Body of pancreas (tissue), 4 donors: ENCODE measurements around the gene ANXA3. TPM values are rescaled to one million over a fixed set of nuclear protein-coding genes. Genes with fewer than 3 reads are reported as not detected.

Experiments
- ATAC-seq: fragments of 150-250 bp; one replicate; pipeline ENCODE4 v1.9.1; 2016
- DNase-seq, 4 donors: peaks; one replicate each; pipeline ENCODE4 v3.0.0-alpha.2; 2019
- H3K27ac ChIP-seq, 4 donors: fragments of 200-600 bp; sonication (generic); 1 replicate in 3 of 4; 2 replicates in 1 of 4; pipeline versions ENCODE4 v1.5.1 to v1.6.1; 2016 to 2019; ENCODE audit warnings: mild to moderate bottlenecking in 1 of 4, mixed read lengths in 1 of 4, moderate library complexity in 1 of 4
- H3K27me3 ChIP-seq, 2 donors: fragments of 200-600 bp; sonication (generic); one replicate each; pipeline ENCODE4 v1.6.0; 2016; ENCODE audit warnings: mild to moderate bottlenecking in 1 of 2
- H3K36me3 ChIP-seq, 2 donors: fragments of 200-600 bp; sonication (generic); replicated peaks in 1 of 2; 2 replicates each; pipeline ENCODE4 v1.5.1; 2016; ENCODE audit warnings: low read depth in 2 of 2; ENCODE audit not compliant: insufficient read depth in 1 of 2
- H3K4me1 ChIP-seq: fragments of 200-600 bp; sonication (generic); one replicate; pipeline ENCODE4 v1.6.0; 2016
- H3K4me3 ChIP-seq, 2 donors: fragments of 200-600 bp; sonication (generic); 1 replicate in 1 of 2; 2 replicates in 1 of 2; pipeline ENCODE4 v1.5.1; 2016 to 2019
- H3K9me3 ChIP-seq, 3 donors: fragments of 200-600 bp; sonication (generic); 1 replicate in 2 of 3; 2 replicates in 1 of 3; pipeline ENCODE4 v1.5.1; 2016
- POLR2A ChIP-seq, 3 donors: fragments of 450-650 bp; IDR thresholded peaks; one replicate each; pipeline ENCODE4 v1.6.1; 2016; ENCODE audit warnings: antibody characterized with exemption in 3 of 3, mild to moderate bottlenecking in 2 of 3
- WGBS, 2 donors: methylation state at CpG; one replicate each; pipeline ENCODE4 v1.1.5; 2017; 5-methylcytosine and 5-hydroxymethylcytosine counted together
- intact Hi-C: fragments of 100-400 bp; cut with DNase I; formaldehyde crosslinking; loops from one replicate; pipeline ENCODE4 v1.15.1; 2023
- total RNA-seq, 2 donors: library from RNA; depleted of rRNA; stranded (reverse); fragments of >200 nt; gene quantifications; one replicate each; pipeline ENCODE4 v1.1.0, GENCODE V29; 2016
- TF ChIP-seq, protein P1 (sequence below), 7 experiments: fragments of 450-650 bp in 4 of 7; fragments of 200-600 bp in 3 of 7; sonication (generic) in 3 of 7; IDR thresholded peaks; one replicate each; pipeline ENCODE4 v1.5.1; 2016 to 2019; ENCODE audit warnings: antibody characterized with exemption in 7 of 7

ANXA3 gene
- total RNA-seq, 2 donors from 2014 or later = 35.9 to 65.1 TPM

DNA sequence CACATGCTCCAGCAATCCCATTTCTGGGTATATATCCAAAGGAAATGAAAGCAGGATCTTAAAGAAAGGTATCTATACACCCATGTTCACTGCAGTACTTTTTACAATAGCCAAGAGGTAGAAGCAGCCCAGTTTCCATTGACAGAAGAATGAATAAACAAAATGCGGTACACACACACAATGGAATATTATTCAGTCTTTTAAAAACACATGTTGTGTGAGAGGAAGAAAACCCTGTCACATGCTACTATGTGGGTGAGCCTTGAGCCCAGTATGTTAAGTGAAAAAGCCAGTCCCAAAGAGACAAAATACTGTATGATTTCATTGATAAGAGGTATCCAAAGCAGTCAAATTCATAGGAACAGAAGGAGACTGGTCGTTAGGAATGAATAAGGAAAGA is 6.3 kb downstream of the ANXA3 start:
- H3K36me3 ChIP-seq = no peaks in the 10 kb centered on the region
- no peak overlapping the region for H3K4me3 ChIP-seq
- intact Hi-C loops = no loop called here
- no peak overlapping the region for H3K27ac ChIP-seq
- no peak for ATAC-seq
- WGBS, 2 donors = 67 to 75% methylated on average over 2 of the region's 2 CpGs
- no peaks in the 10 kb centered on the region for H3K27me3 ChIP-seq
- DNase-seq = no peak
- peaks cover 24% of the 10 kb centered on the region for H3K4me1 ChIP-seq
- TF ChIP-seq, protein P1, sequence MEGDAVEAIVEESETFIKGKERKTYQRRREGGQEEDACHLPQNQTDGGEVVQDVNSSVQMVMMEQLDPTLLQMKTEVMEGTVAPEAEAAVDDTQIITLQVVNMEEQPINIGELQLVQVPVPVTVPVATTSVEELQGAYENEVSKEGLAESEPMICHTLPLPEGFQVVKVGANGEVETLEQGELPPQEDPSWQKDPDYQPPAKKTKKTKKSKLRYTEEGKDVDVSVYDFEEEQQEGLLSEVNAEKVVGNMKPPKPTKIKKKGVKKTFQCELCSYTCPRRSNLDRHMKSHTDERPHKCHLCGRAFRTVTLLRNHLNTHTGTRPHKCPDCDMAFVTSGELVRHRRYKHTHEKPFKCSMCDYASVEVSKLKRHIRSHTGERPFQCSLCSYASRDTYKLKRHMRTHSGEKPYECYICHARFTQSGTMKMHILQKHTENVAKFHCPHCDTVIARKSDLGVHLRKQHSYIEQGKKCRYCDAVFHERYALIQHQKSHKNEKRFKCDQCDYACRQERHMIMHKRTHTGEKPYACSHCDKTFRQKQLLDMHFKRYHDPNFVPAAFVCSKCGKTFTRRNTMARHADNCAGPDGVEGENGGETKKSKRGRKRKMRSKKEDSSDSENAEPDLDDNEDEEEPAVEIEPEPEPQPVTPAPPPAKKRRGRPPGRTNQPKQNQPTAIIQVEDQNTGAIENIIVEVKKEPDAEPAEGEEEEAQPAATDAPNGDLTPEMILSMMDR (IDR thresholded peaks at IDR 0.05) = no peak
- TF ChIP-seq POLR2A (IDR thresholded peaks at IDR 0.05) = no peak
- no peaks in the 10 kb centered on the region for H3K9me3 ChIP-seq

DNA sequence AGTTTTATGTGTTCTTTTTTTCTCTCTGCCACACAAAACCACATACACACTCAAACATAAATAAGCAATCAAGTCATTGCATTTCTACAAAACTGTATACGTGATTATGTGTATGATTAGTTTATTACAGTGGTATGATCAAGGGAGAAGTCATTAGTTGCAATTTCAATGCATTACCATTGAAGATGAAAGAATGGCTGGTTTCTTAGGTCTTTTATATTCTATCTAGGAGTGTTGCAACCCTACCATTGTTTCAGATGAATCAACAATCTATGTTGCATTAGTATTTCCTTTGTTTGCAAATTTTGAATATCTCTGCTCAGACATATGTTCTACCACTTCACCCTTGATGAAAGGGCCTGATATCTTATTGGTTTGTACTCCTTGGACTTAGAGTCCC is 6.8 kb downstream of the ANXA3 start:
- H3K27ac ChIP-seq = no peak overlapping the region
- 58 to 83% methylated on average over 1 of the region's 1 CpG for WGBS, 2 donors
- DNase-seq = no peak

DNA sequence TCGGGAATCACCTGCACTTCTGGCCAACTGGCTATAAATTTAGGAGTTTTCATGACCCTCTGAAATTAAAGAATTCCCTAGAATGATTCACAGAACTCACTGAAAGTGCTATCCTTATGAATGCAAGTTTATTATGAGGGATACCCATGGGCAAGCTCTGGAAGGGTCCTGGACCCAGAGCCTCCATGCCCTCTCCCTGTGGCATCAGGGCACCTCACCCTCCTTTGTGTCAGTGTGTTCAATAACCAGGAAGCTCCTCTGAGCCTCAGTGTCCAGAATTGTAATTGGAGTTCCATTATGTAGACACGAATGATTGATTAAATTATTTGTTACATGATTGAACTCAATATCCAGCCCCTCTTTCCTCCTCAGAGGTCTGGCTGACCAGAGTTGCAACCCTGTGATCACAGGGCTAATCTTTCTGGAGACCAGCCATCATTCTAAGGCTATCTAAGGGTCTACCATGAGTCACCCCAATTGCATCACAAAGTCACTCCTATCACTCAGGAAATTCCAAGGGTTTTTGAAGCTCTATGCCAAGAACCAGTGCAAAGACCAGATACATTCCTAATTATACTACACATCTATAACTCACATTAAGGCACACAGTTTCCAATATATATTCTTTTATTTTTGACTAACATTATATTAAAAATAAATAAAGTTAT is 8.9 kb downstream of the ANXA3 start:
- peak; percentile 36 for ATAC-seq
- Histone ChIP-seq H3K27me3 (no peaks in the 10 kb centered on the region), H3K4me3 (no peak overlapping the region), H3K4me1 (peaks cover 24% of the 10 kb centered on the region), H3K9me3 (no peaks in the 10 kb centered on the region), H3K27ac (peak overlapping the region in 3 of 4 donors; percentile 31 to 57 (median 42)), H3K36me3 (no peaks in the 10 kb centered on the region)
- TF ChIP-seq, protein P1 (IDR thresholded peaks at IDR 0.05) = no peak
- TF ChIP-seq POLR2A (IDR thresholded peaks at IDR 0.05) = no peak
- intact Hi-C loops = no loop called here
- DNase-seq = peak in 1 of 4 donors; percentile 23
- WGBS, 2 donors = 93% methylated on average over 2 of the region's 2 CpGs

More for the DNA sequence above, 6.8 kb downstream of the ANXA3 start:
- H3K4me1 ChIP-seq = peaks cover 24% of the 10 kb centered on the region
- H3K27me3 ChIP-seq = no peaks in the 10 kb centered on the region
- intact Hi-C loops = no loop called here
- no peaks in the 10 kb centered on the region for H3K36me3 ChIP-seq
- no peak for TF ChIP-seq POLR2A (IDR thresholded peaks at IDR 0.05)
- TF ChIP-seq, protein P1 (IDR thresholded peaks at IDR 0.05) = no peak
- no peak for ATAC-seq
- H3K4me3 ChIP-seq = no peak overlapping the region
- no peaks in the 10 kb centered on the region for H3K9me3 ChIP-seq

DNA sequence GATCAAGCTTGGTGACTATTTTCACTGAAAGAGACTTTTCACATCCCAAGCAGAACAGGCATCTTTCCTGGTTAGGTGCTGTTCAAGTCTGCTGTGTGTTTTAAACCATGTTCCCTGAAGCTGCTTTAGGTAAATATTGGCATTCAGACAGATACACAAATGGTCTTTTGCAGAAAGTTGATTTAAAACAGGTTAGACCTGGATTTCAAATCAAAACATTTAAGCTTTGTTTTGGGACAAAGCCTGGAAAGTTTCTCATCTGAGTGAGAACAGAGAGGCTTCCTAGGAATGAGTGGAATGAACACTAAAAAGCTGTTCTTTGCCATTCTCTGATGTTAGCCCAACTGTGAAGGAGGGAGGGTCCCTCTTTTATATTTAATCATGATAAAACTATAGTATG is 10.1 kb downstream of the ANXA3 start:
- H3K27ac ChIP-seq = peak overlapping the region; percentile 19 to 57 (median 34)
- peak; percentile 76 for ATAC-seq
- no peaks in the 10 kb centered on the region for H3K27me3 ChIP-seq
- H3K9me3 ChIP-seq = no peaks in the 10 kb centered on the region
- DNase-seq = no peak
- intact Hi-C loops = no loop called here
- no peaks in the 10 kb centered on the region for H3K36me3 ChIP-seq
- peaks cover 24% of the 10 kb centered on the region for H3K4me1 ChIP-seq
- H3K4me3 ChIP-seq = no peak overlapping the region
- TF ChIP-seq, protein P1 (IDR thresholded peaks at IDR 0.05) = no peak
- TF ChIP-seq POLR2A (IDR thresholded peaks at IDR 0.05) = no peak

DNA sequence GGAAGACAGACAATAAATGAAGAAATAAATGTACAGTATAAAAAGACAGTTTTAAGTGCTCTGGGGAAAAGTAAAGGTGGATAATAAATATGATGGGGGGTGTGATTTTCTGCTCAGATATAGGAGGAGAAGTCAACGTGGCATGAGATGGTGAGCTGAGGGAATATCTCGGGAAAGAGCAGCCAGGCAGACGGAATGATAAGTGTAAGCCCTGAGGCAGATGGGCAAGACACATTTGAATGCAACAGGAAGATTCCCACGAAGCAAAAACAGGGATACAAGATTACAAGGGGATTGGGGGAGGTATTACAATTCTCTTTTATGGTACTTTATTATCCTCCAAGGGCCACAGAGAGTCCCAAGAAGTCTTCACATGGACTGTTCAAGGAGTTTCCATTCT is 11.1 kb downstream of the ANXA3 start:
- H3K27ac ChIP-seq = peak overlapping the region in 1 of 4 donors; percentile 57
- 59 to 61% methylated on average over 4 of the region's 4 CpGs for WGBS, 2 donors
- no peak overlapping the region for H3K4me3 ChIP-seq
- no peaks in the 10 kb centered on the region for H3K27me3 ChIP-seq
- no peak for DNase-seq
- H3K9me3 ChIP-seq = no peaks in the 10 kb centered on the region
- no peaks in the 10 kb centered on the region for H3K36me3 ChIP-seq
- no peak for TF ChIP-seq POLR2A (IDR thresholded peaks at IDR 0.05)
- TF ChIP-seq, protein P1 (IDR thresholded peaks at IDR 0.05) = no peak
- H3K4me1 ChIP-seq = peaks cover 34% of the 10 kb centered on the region
- no peak for ATAC-seq
- intact Hi-C loops = no loop called here
